Ovary (tissue), 3 donors: ENCODE measurements around the gene CDC6.

ENCODE experiments used
- CTCF ChIP-seq, 3 donors: fragments of 450-650 bp in 2 of 3; fragments of 200-600 bp in 1 of 3; IDR thresholded peaks; one replicate each; pipeline versions ENCODE4 v1.5.1 to v1.8.0; 2016 to 2022; ENCODE audit warnings: antibody characterized with exemption in 3 of 3, mild to moderate bottlenecking in 1 of 3
- EP300 ChIP-seq: sonication (generic); formaldehyde crosslinking; IDR thresholded peaks from one replicate; pipeline ENCODE4 v1.6.1; 2017; ENCODE audit warnings: antibody characterized with exemption
- POLR2A ChIP-seq: fragments of 450-650 bp; IDR thresholded peaks from one replicate; pipeline ENCODE4 v1.6.1; 2017; ENCODE audit warnings: antibody characterized with exemption, mild to moderate bottlenecking, moderate library complexity
- donor health status: DM: no; HTN: no; CAD: no.

GRCh38 chr17:40319651-40320540 is 32.2 kb downstream of the CDC6 start:
- no peak for TF ChIP-seq CTCF (IDR thresholded peaks at IDR 0.05)
- no peak for TF ChIP-seq POLR2A
- no peak for TF ChIP-seq EP300
